Measurements from ENCODE around the gene CHST15.

- TF ChIP-seq CTCF (IDR thresholded peaks at IDR 0.05; ENCODE audit: insufficient read depth, low read length): no peak
- TF ChIP-seq POLR2AphosphoS5 (IDR thresholded peaks at IDR 0.05; ENCODE audit: low read depth): no peak
Measured at GRCh38 chr10:124122211-124122610, 28.8 kb upstream of the CHST15 start.
